Nephron (organoid): ENCODE data around the gene TOR1AIP2.

Experiments
- H3K27ac Mint-ChIP-seq, 3 experiments: 2 replicates each; pipeline ENCODE4 v1.8.0; 2020; ENCODE audit warnings: mixed read lengths in 3 of 3, mild to moderate bottlenecking in 2 of 3, moderate library complexity in 1 of 3
- H3K27me3 Mint-ChIP-seq: 2 replicates; pipeline ENCODE4 v1.8.0; 2021; ENCODE audit warnings: low read depth, mild to moderate bottlenecking, moderate library complexity, mixed read lengths
- H3K36me3 Mint-ChIP-seq: 2 replicates; pipeline ENCODE4 v1.8.0; 2020; ENCODE audit warnings: low read depth, mixed read lengths
- H3K4me1 Mint-ChIP-seq: 2 replicates; pipeline ENCODE4 v1.8.0; 2020; ENCODE audit warnings: mixed read lengths
- H3K4me3 Mint-ChIP-seq, 3 experiments: 2 replicates each; pipeline ENCODE4 v1.8.0; 2020; ENCODE audit warnings: mild to moderate bottlenecking in 3 of 3, mixed read lengths in 3 of 3, moderate library complexity in 2 of 3
- H3K9me3 Mint-ChIP-seq: 2 replicates; pipeline ENCODE4 v1.8.0; 2020; ENCODE audit warnings: mixed read lengths
- CTCF ChIP-seq, 3 experiments: fragments of 200-600 bp; sonication (generic); IDR thresholded peaks; one replicate each; pipeline ENCODE4 v1.5.0; 2021; ENCODE audit warnings: antibody characterized with exemption in 3 of 3; ENCODE audit not compliant: unreplicated experiment in 3 of 3

TOR1AIP2 gene

GRCh38 chr1:179828554-179829110 lies 49.0 kb downstream of the TOR1AIP2 start:
- H3K27ac Mint-ChIP-seq, result no peak overlapping the region
- no peaks in the 10 kb centered on the region for H3K36me3 Mint-ChIP-seq
- H3K4me3 Mint-ChIP-seq, result no peak overlapping the region
- no peaks in the 10 kb centered on the region for H3K9me3 Mint-ChIP-seq
- no peak for TF ChIP-seq CTCF (IDR thresholded peaks at IDR 0.05; ENCODE audit: unreplicated experiment in 3 of 3)
- peaks cover 20% of the 10 kb centered on the region for H3K4me1 Mint-ChIP-seq
- H3K27me3 Mint-ChIP-seq, result peaks cover 4% of the 10 kb centered on the region

GRCh38 chr1:179826626-179827280 lies 50.9 kb downstream of the TOR1AIP2 start:
- TF ChIP-seq CTCF (IDR thresholded peaks at IDR 0.05; ENCODE audit: unreplicated experiment in 3 of 3), result no peak
- H3K4me3 Mint-ChIP-seq, result no peak overlapping the region
- H3K27me3 Mint-ChIP-seq, result peaks cover 4% of the 10 kb centered on the region
- no peaks in the 10 kb centered on the region for H3K9me3 Mint-ChIP-seq
- peaks cover 20% of the 10 kb centered on the region for H3K4me1 Mint-ChIP-seq
- peak overlapping the region in 2 of 3 experiments; percentile 3 to 35 for H3K27ac Mint-ChIP-seq
- no peaks in the 10 kb centered on the region for H3K36me3 Mint-ChIP-seq

GRCh38 chr1:179825798-179826460 lies 51.7 kb downstream of the TOR1AIP2 start:
- Mint-ChIP-seq H3K4me1 (peaks cover 20% of the 10 kb centered on the region), H3K27me3 (peaks cover 4% of the 10 kb centered on the region), H3K36me3 (no peaks in the 10 kb centered on the region), H3K27ac (no peak overlapping the region), H3K4me3 (no peak overlapping the region), H3K9me3 (no peaks in the 10 kb centered on the region)
- TF ChIP-seq CTCF (IDR thresholded peaks at IDR 0.05; ENCODE audit: unreplicated experiment in 3 of 3), result no peak

- Mint-ChIP-seq H3K4me1 (peaks cover 20% of the 10 kb centered on the region), H3K36me3 (no peaks in the 10 kb centered on the region), H3K9me3 (no peaks in the 10 kb centered on the region), H3K27ac (peak overlapping the region in 1 of 3 experiments; percentile 30), H3K4me3 (no peak overlapping the region), H3K27me3 (peaks cover 4% of the 10 kb centered on the region)
- TF ChIP-seq CTCF (IDR thresholded peaks at IDR 0.05; ENCODE audit: unreplicated experiment in 3 of 3), result no peak
Observed at GRCh38 chr1:179825206-179825605, 52.4 kb downstream of the TOR1AIP2 start.

- Mint-ChIP-seq H3K36me3 (no peaks in the 10 kb centered on the region), H3K9me3 (no peaks in the 10 kb centered on the region), H3K4me3 (no peak overlapping the region), H3K27me3 (peaks cover 4% of the 10 kb centered on the region), H3K27ac (no peak overlapping the region), H3K4me1 (peaks cover 20% of the 10 kb centered on the region)
- no peak for TF ChIP-seq CTCF (IDR thresholded peaks at IDR 0.05; ENCODE audit: unreplicated experiment in 3 of 3)
Observed at GRCh38 chr1:179824265-179824664, 53.3 kb downstream of the TOR1AIP2 start.
